ENCODE results near the gene LRRFIP1. TPM values are rescaled to one million over a fixed set of nuclear protein-coding genes. Genes with fewer than 3 reads are reported as not detected.

LRRFIP1 gene
- total RNA-seq, 2 experiments from 2014 or later = 187 to 196 TPM

GRCh38 chr2:237643066-237643465 lies 15.7 kb downstream of the LRRFIP1 start:
- POLR2A ChIA-PET = no interaction called here
- no peaks in the 10 kb centered on the region for H3K9me3 Mint-ChIP-seq
- H3K4me3 Mint-ChIP-seq = no peak overlapping the region
- CTCF ChIA-PET = no interaction called here
- no peaks in the 10 kb centered on the region for H3K27me3 Mint-ChIP-seq
- no peak overlapping the region for H3K27ac Mint-ChIP-seq
- H3K36me3 Mint-ChIP-seq (ENCODE audit: low read depth) = no peaks in the 10 kb centered on the region
- DNase-seq = no peak
- H3K4me1 Mint-ChIP-seq = no peaks in the 10 kb centered on the region

- peaks cover 2% of the 10 kb centered on the region for H3K27me3 Mint-ChIP-seq
- H3K4me1 Mint-ChIP-seq = no peaks in the 10 kb centered on the region
- H3K27ac Mint-ChIP-seq = no peak overlapping the region
- no peak for DNase-seq
- CTCF ChIA-PET = no interaction called here
- H3K36me3 Mint-ChIP-seq (ENCODE audit: low read depth) = no peaks in the 10 kb centered on the region
- no peak overlapping the region for H3K4me3 Mint-ChIP-seq
- H3K9me3 Mint-ChIP-seq = no peaks in the 10 kb centered on the region
- POLR2A ChIA-PET = no interaction called here
These were observed 16.4 kb downstream of the LRRFIP1 start for GRCh38 chr2:237643582-237644380.

DNA sequence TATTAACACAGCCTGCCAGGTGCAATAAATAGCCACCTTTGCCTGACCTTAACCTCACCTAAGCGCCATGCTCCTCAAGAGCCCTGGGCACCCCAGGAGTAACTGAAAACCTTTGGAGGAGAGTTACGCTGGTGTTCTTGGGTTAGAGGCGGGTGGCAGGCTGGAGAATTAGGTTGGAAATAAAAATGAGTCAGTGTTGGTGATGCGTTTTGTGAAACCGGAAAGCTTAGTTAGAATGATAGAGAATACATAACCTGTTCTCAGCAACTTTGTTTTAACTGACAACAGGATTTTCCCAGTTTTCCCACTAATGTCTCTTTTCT lies 17.0 kb downstream of the LRRFIP1 start:
- H3K4me3 Mint-ChIP-seq = no peak overlapping the region
- no peak for DNase-seq
- no peak overlapping the region for H3K27ac Mint-ChIP-seq
- no peaks in the 10 kb centered on the region for H3K4me1 Mint-ChIP-seq
- POLR2A ChIA-PET = no interaction called here
- CTCF ChIA-PET = no interaction called here
- no peaks in the 10 kb centered on the region for H3K36me3 Mint-ChIP-seq (ENCODE audit: low read depth)
- peaks cover 2% of the 10 kb centered on the region for H3K27me3 Mint-ChIP-seq
- no peaks in the 10 kb centered on the region for H3K9me3 Mint-ChIP-seq

- no peaks in the 10 kb centered on the region for H3K4me1 Mint-ChIP-seq
- POLR2A ChIA-PET = no interaction called here
- H3K27me3 Mint-ChIP-seq = peaks cover 2% of the 10 kb centered on the region
- H3K4me3 Mint-ChIP-seq = no peak overlapping the region
- DNase-seq = no peak
- H3K27ac Mint-ChIP-seq = no peak overlapping the region
- H3K36me3 Mint-ChIP-seq (ENCODE audit: low read depth) = no peaks in the 10 kb centered on the region
- H3K9me3 Mint-ChIP-seq = no peaks in the 10 kb centered on the region
- CTCF ChIA-PET = no interaction called here
These were observed 17.9 kb downstream of the LRRFIP1 start for GRCh38 chr2:237645261-237645660.

DNA sequence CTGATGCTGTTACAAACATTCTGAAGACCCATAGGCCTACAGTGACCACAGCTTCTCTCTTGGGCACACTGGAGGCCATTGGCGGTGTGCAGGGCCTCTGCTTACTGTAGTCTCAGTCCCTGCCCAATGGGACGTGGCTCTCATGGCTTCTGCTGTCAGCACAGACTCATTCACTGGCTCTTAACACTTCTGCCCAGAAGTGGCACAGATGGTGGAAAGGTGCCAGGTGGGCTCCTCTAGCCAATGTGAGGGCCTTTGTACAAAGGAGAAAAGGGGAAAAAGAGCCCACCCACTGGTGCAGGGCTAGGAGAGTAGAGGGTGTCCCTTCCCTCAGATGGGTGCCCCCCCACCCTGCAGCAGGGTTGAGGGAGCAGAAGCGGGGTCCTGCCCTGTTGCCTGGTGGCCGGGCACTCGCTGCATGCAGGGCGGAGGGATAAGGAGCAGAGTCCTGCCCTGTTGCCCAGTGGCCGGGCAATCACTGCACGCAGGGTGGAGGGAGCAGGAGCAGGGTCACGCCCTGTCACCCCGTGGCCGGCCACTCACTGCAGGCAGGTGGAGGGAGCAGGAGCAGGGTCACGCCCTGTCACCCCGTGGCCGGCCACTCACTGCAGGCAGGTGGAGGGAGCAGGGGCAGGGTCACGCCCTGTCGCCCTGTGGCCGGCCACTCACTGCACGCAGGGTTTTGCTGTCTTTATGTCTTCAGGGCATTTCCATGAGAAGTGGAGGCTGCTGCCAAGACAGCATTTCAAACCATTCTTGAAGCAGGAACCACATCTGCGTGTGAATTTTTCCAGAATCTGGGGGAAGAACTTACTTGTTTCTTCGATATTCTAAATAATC lies 20.0 kb downstream of the LRRFIP1 start:
- no peaks in the 10 kb centered on the region for H3K36me3 Mint-ChIP-seq (ENCODE audit: low read depth)
- no peak overlapping the region for H3K4me3 Mint-ChIP-seq
- POLR2A ChIA-PET = no interaction called here
- CTCF ChIA-PET = no interaction called here
- DNase-seq = no peak
- H3K27ac Mint-ChIP-seq = no peak overlapping the region
- H3K9me3 Mint-ChIP-seq = peaks cover 3% of the 10 kb centered on the region
- H3K27me3 Mint-ChIP-seq = peaks cover 2% of the 10 kb centered on the region
- H3K4me1 Mint-ChIP-seq = no peaks in the 10 kb centered on the region

GRCh38 chr2:237648016-237648381 lies 20.6 kb downstream of the LRRFIP1 start:
- POLR2A ChIA-PET = no interaction called here

DNA sequence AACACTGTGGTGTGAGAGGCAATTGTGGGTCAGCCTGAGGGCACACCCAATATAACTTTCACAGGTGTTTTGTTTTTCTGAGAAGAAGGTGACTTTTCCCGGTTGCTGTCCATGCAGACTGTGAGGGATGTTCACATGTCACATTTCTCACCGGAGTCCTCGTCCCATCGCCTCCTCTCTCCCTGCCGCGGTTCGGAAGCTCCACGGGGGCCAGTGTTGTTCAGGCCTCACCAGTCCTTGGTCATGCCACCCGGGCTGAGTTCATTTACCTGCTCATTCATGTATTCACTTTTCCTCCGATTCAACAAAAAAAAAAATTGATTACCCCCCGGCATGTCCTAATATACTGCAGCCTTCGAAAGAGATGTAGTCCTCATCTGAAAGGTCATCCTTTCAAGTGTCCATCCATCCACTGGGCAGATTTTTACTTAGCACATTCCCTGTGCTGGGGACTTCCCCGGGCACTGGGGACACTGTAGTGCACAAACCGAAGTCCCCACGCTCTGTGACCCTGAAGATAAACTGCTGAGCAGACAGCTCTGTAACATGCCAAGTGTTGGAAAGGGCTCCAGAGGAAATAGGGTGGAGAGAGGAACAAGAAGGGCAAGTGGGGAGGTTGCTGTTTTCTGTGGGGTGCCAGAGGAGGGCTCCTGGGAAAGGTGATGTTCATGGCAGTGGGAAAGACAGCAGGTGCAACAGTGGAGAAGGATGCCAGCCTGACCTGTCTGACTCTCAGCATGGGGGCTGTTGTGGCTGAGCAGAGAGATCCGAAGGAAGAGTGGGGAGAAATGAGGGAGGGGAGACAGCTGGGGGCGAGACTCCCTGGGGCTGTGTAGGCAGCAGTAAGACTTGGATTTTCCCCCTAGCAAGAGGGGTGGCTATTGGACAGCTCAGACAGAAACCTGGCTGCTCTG lies 22.4 kb downstream of the LRRFIP1 start:
- H3K27me3 Mint-ChIP-seq = peaks cover 9% of the 10 kb centered on the region
- ChIA-PET POLR2A (no interaction called here), CTCF (no interaction called here)
- H3K9me3 Mint-ChIP-seq = peaks cover 3% of the 10 kb centered on the region
- H3K4me3 Mint-ChIP-seq = no peak overlapping the region
- no peak for DNase-seq
- no peaks in the 10 kb centered on the region for H3K36me3 Mint-ChIP-seq (ENCODE audit: low read depth)
- H3K4me1 Mint-ChIP-seq = peaks cover 1% of the 10 kb centered on the region
- H3K27ac Mint-ChIP-seq = no peak overlapping the region

More at GRCh38 chr2:237648016-237648381, 20.6 kb downstream of the LRRFIP1 start:
- H3K36me3 Mint-ChIP-seq (ENCODE audit: low read depth) = no peaks in the 10 kb centered on the region
- no peaks in the 10 kb centered on the region for H3K4me1 Mint-ChIP-seq
- CTCF ChIA-PET = interaction anchor here (0.5 kb wide), 1 partner anchor 42 kb away, joined by 3 read pairs; no protein-coding TSS in a partner anchor
- no peak overlapping the region for H3K27ac Mint-ChIP-seq
- no peak overlapping the region for H3K4me3 Mint-ChIP-seq
- no peak for DNase-seq
- H3K9me3 Mint-ChIP-seq = peaks cover 3% of the 10 kb centered on the region
- peaks cover 4% of the 10 kb centered on the region for H3K27me3 Mint-ChIP-seq

DNA sequence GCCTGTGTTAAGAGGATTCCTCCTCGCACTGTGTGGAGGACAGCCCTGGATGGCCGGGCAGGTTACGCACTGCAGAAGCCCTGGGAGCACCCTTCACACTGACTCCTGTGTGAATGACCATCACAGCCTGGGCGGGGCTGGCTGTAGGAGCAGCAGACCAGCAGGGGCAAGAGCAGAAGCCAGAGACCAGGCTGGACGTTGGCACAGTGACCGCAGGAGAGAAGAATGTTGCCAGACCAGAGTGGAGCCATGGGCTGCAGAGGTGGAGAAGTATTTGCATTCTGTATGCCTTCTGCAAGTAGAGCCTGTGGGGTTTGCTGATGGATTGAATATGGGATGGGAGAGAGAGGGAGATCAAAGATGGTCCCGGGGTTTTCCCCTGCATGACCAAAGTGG lies 23.1 kb downstream of the LRRFIP1 start:
- CTCF ChIA-PET = no interaction called here
- H3K36me3 Mint-ChIP-seq (ENCODE audit: low read depth) = no peaks in the 10 kb centered on the region
- peaks cover 5% of the 10 kb centered on the region for H3K4me1 Mint-ChIP-seq
- peaks cover 3% of the 10 kb centered on the region for H3K9me3 Mint-ChIP-seq
- no peak overlapping the region for H3K4me3 Mint-ChIP-seq
- H3K27me3 Mint-ChIP-seq = peaks cover 9% of the 10 kb centered on the region
- no peak for DNase-seq
- POLR2A ChIA-PET = no interaction called here
- no peak overlapping the region for H3K27ac Mint-ChIP-seq

DNA sequence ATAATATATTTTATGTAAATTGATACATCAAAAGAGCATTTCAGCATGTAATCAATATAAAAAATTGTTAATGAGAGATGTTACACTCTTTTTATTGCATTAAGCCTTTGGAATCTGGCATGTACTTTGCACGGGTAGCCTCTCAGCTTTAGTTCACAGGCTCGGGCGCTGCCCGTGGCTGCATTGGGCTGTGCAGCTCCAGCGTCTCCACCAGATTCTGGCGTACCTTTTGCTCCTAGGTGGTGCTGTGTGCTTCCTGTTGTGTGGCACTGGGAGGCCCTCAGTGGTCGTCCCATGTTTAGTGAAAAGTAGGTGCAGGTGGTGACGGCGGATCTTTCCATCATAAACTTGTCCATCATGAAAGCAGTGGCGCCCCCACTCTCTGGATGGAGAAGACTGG lies 24.4 kb downstream of the LRRFIP1 start:
- Mint-ChIP-seq H3K27me3 (peaks cover 9% of the 10 kb centered on the region), H3K4me1 (peaks cover 8% of the 10 kb centered on the region), H3K4me3 (no peak overlapping the region), H3K27ac (no peak overlapping the region), H3K9me3 (peaks cover 3% of the 10 kb centered on the region), H3K36me3 (ENCODE audit: low read depth) (no peaks in the 10 kb centered on the region)
- CTCF ChIA-PET = no interaction called here
- POLR2A ChIA-PET = no interaction called here
- no peak for DNase-seq

- CTCF ChIA-PET = no interaction called here
- H3K27me3 Mint-ChIP-seq = peaks cover 13% of the 10 kb centered on the region
- peaks cover 3% of the 10 kb centered on the region for H3K9me3 Mint-ChIP-seq
- POLR2A ChIA-PET = no interaction called here
- H3K4me3 Mint-ChIP-seq = no peak overlapping the region
- H3K4me1 Mint-ChIP-seq = peaks cover 8% of the 10 kb centered on the region
- H3K36me3 Mint-ChIP-seq (ENCODE audit: low read depth) = no peaks in the 10 kb centered on the region
- H3K27ac Mint-ChIP-seq = no peak overlapping the region
- no peak for DNase-seq
These were observed 24.8 kb downstream of the LRRFIP1 start for GRCh38 chr2:237652181-237652580.

- H3K4me1 Mint-ChIP-seq = peaks cover 8% of the 10 kb centered on the region
- CTCF ChIA-PET = interaction anchor here (0.6 kb wide), 1 partner anchor 347 kb away, joined by 3 read pairs; no protein-coding TSS in a partner anchor
- POLR2A ChIA-PET = no interaction called here
- no peak overlapping the region for H3K4me3 Mint-ChIP-seq
- no peak for DNase-seq
- no peaks in the 10 kb centered on the region for H3K36me3 Mint-ChIP-seq (ENCODE audit: low read depth)
- H3K27ac Mint-ChIP-seq = no peak overlapping the region
- peaks cover 3% of the 10 kb centered on the region for H3K9me3 Mint-ChIP-seq
- peaks cover 16% of the 10 kb centered on the region for H3K27me3 Mint-ChIP-seq
These were observed 25.5 kb downstream of the LRRFIP1 start for GRCh38 chr2:237652854-237653253.

DNA sequence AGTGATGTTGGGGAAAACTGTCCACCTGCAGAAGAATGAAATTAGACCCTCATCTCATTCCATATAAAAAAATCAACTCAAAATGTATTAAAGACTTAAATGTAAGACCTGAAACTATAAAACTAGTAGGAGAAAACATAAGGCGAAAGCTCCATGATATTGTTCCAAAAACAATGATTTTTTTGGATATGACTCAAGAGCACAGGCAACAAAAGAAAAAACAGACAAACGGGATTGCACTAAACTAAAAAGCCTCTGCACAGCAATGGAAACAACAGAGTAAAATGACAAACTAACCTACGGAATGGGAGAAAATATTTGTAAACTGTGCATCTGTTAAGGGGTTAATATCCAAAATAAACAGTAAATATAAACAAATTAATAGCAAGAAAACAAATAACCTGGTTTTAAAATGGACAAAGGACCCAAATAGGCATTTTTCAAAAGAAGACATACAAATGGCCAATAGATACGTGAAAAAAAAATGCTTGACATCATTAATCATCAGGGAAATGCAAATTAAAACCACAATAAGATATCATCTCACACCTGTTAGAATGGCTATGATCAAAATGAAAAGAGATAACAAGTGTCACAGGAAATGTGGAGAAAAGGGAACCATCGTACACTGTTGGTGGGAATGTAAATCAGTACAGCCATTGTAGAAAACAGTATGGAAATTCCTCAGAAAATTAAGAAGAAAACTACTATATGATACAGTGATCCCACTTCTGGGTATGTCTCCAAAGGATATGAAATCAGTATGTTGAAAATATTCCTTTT lies 26.6 kb downstream of the LRRFIP1 start:
- H3K4me1 Mint-ChIP-seq = peaks cover 8% of the 10 kb centered on the region
- ChIA-PET CTCF (no interaction called here), POLR2A (no interaction called here)
- no peak overlapping the region for H3K27ac Mint-ChIP-seq
- H3K36me3 Mint-ChIP-seq (ENCODE audit: low read depth) = no peaks in the 10 kb centered on the region
- peaks cover 3% of the 10 kb centered on the region for H3K9me3 Mint-ChIP-seq
- no peak overlapping the region for H3K4me3 Mint-ChIP-seq
- peaks cover 17% of the 10 kb centered on the region for H3K27me3 Mint-ChIP-seq
- DNase-seq = no peak

All from activated CD4-positive, alpha-beta T cell treated with anti-CD3 and anti-CD28 coated beads, Interleukin-2, amount 10 ng/mL, durations not matched to agents 7 days and 5 days (primary cell).